ENCODE measurements around the gene PYGL.

Gene PYGL

GRCh38 chr14:50943943-50944646 is at the start of gene PYGL:
PYGL (minus strand) TSS chr14:50944483; CDS start chr14:50944403, 80 bp downstream.
- peak; percentile 18 for TF ChIP-seq CTCF (IDR thresholded peaks at IDR 0.05; ENCODE audit: low read depth, low read length, missing control alignments)
- no peaks in the 10 kb centered on the region for H3K27me3 ChIP-seq (replicated peaks)
- H3K4me3 ChIP-seq (ENCODE audit: low read depth, low read length), result peak within 1 kb of the TSS; percentile 80
- H3K36me3 ChIP-seq (replicated peaks), result no peaks in the 10 kb centered on the region
- H3K27ac ChIP-seq, result peak within 1 kb of the TSS; percentile 59
- in situ Hi-C loops (cut with HindIII; ENCODE audit: low pct_ligation_motif_present, low sequenced_read_pairs), result no loop called here
- DNase-seq, result peak; percentile 47

GRCh38 chr14:50985859-50986331 is 41.6 kb upstream of the PYGL start:
- DNase-seq, result no peak
- no peak for TF ChIP-seq CTCF (IDR thresholded peaks at IDR 0.05; ENCODE audit: low read depth, low read length, missing control alignments)
- in situ Hi-C loops (cut with HindIII; ENCODE audit: low pct_ligation_motif_present, low sequenced_read_pairs), result no loop called here
- H3K27ac ChIP-seq, result no peak overlapping the region
- peak overlapping the region; percentile 7 for H3K4me3 ChIP-seq (ENCODE audit: low read depth, low read length)
- H3K27me3 ChIP-seq (replicated peaks), result no peaks in the 10 kb centered on the region
- H3K36me3 ChIP-seq (replicated peaks), result no peaks in the 10 kb centered on the region

GRCh38 chr14:50985124-50985858 is 41.0 kb upstream of the PYGL start:
- no peak for TF ChIP-seq CTCF (IDR thresholded peaks at IDR 0.05; ENCODE audit: low read depth, low read length, missing control alignments)
- H3K27ac ChIP-seq, result no peak overlapping the region

GRCh38 chr14:50984036-50984710 is 39.9 kb upstream of the PYGL start:
- DNase-seq, result no peak
- Histone ChIP-seq H3K27me3 (replicated peaks) (no peaks in the 10 kb centered on the region), H3K27ac (no peak overlapping the region), H3K36me3 (replicated peaks) (no peaks in the 10 kb centered on the region), H3K4me3 (ENCODE audit: low read depth, low read length) (no peak overlapping the region)
- no peak for TF ChIP-seq CTCF (IDR thresholded peaks at IDR 0.05; ENCODE audit: low read depth, low read length, missing control alignments)
- in situ Hi-C loops (cut with HindIII; ENCODE audit: low pct_ligation_motif_present, low sequenced_read_pairs), result no loop called here

More at GRCh38 chr14:50985124-50985858, 41.0 kb upstream of the PYGL start:
- Histone ChIP-seq H3K36me3 (replicated peaks) (no peaks in the 10 kb centered on the region), H3K27me3 (replicated peaks) (no peaks in the 10 kb centered on the region), H3K4me3 (ENCODE audit: low read depth, low read length) (peak overlapping the region; percentile 7)
- DNase-seq, result no peak
- in situ Hi-C loops (cut with HindIII; ENCODE audit: low pct_ligation_motif_present, low sequenced_read_pairs), result no loop called here

- in situ Hi-C loops (cut with HindIII; ENCODE audit: low pct_ligation_motif_present, low sequenced_read_pairs), result no loop called here
- DNase-seq, result no peak
- Histone ChIP-seq H3K27ac (no peak overlapping the region), H3K36me3 (replicated peaks) (no peaks in the 10 kb centered on the region), H3K27me3 (replicated peaks) (no peaks in the 10 kb centered on the region), H3K4me3 (ENCODE audit: low read depth, low read length) (no peak overlapping the region)
- no peak for TF ChIP-seq CTCF (IDR thresholded peaks at IDR 0.05; ENCODE audit: low read depth, low read length, missing control alignments)
Measured at GRCh38 chr14:50979941-50980850, 35.9 kb upstream of the PYGL start.
